K562 (cell line): Measurements from ENCODE around the gene ZBTB16. TPM values are rescaled to one million over a fixed set of nuclear protein-coding genes. Genes with fewer than 3 reads are reported as not detected.

Experiments used
- ATAC-seq: fragments of 200-7000 bp; cut with Tn5 transposase; 3 replicates; pipeline ENCODE4 v1.9.1; 2020; ENCODE audit warnings: moderate library complexity
- BruUV-seq: library from RNA; stranded (reverse); fragments of 400-500 nt; replicated peaks from 2 replicates; lab custom pipeline; 2021; lab: Mats Ljungman, UMichigan
- CTCF ChIA-PET: fragments of 300-600 bp; formaldehyde crosslinking; extraction: SDS; loops from one replicate; lab custom pipeline; 2021; ENCODE audit warnings: low intra/inter-chr PET ratio; lab: Yijun Ruan, JAX
- POLR2A ChIA-PET: fragments of 300-600, 350-650 bp; sonication (Branson Sonifier 250); formaldehyde crosslinking; extraction: SDS; loops from one replicate; lab custom pipeline; 2021; ENCODE audit warnings: antibody characterized with exemption, inconsistent platforms; lab: Yijun Ruan, JAX
- DNase-seq, 4 experiments: peaks; one replicate each; pipeline versions ENCODE4 v3.0.0 to v3.0.0-alpha.2; 2011 to 2018; ENCODE audit warnings: low spot score in 3 of 4, mixed read lengths in 3 of 4; ENCODE audit errors: extremely low read depth in 1 of 4
- FAIRE-seq: peaks from 2 replicates; lab custom pipeline; 2011; peaks lifted over from hg19 to GRCh38; lab: Jason Lieb, UNC
- H2AFZ ChIP-seq: 2 replicates; pipeline ENCODE4 v1.6.0; 2011; ENCODE audit warnings: low read depth, low read length, control low read depth, inconsistent platforms
- H3K27ac ChIP-seq: fragments of 200-600 bp; 3 replicates; pipeline ENCODE4 v1.8.0; 2011; ENCODE audit warnings: low read depth, mild to moderate bottlenecking, control low read depth, inconsistent platforms, low read length, moderate library complexity, mixed read lengths; ENCODE audit errors: extremely low read depth
- H3K27me3 ChIP-seq, 2 experiments: fragments of 300-600 bp in 1 of 2; 2 replicates in 1 of 2; 3 replicates in 1 of 2; pipeline versions ENCODE4 v1.6.0 to v1.8.0; 2011; ENCODE audit warnings: inconsistent platforms in 2 of 2, low read length in 2 of 2, mild to moderate bottlenecking in 1 of 2, mixed read lengths in 1 of 2, moderate library complexity in 1 of 2; ENCODE audit not compliant: control insufficient read depth in 2 of 2, insufficient read depth in 2 of 2
- H3K36me3 ChIP-seq: fragments of 300-600 bp; 3 replicates; pipeline ENCODE4 v1.8.0; 2011; ENCODE audit warnings: mild to moderate bottlenecking, low read length, inconsistent platforms; ENCODE audit not compliant: control insufficient read depth, insufficient read depth
- H3K4me1 ChIP-seq, 2 experiments: fragments of 200-600 bp in 1 of 2; replicated peaks in 1 of 2; 2 replicates in 1 of 2; 3 replicates in 1 of 2; pipeline versions ENCODE4 v1.5.1 to v1.8.0; 2011; ENCODE audit warnings: inconsistent platforms in 2 of 2, low read length in 2 of 2, mild to moderate bottlenecking in 1 of 2, mixed read lengths in 1 of 2, moderate library complexity in 1 of 2; ENCODE audit not compliant: control insufficient read depth in 2 of 2, insufficient read depth in 2 of 2
- H3K4me2 ChIP-seq: 2 replicates; pipeline ENCODE4 v1.6.1; 2011; ENCODE audit warnings: low read length, control low read depth, inconsistent platforms, mixed read lengths; ENCODE audit not compliant: insufficient read depth
- H3K4me3 ChIP-seq: fragments of 200-600 bp; sonication (generic), shearing (Covaris generic); 2 replicates; pipeline ENCODE4 v1.5.1; 2016; ENCODE audit warnings: control low read depth, inconsistent platforms
- H3K79me2 ChIP-seq: fragments of 200-600 bp; 3 replicates; pipeline ENCODE4 v1.8.0; 2011; ENCODE audit warnings: low read length, inconsistent platforms; ENCODE audit not compliant: control insufficient read depth, insufficient read depth
- H3K9ac ChIP-seq, 2 experiments: 2 replicates each; pipeline versions ENCODE4 v1.6.0 to v1.6.1; 2011; ENCODE audit warnings: low read depth in 2 of 2, low read length in 2 of 2, control low read depth in 1 of 2, inconsistent platforms in 1 of 2, mild to moderate bottlenecking in 1 of 2, mixed read lengths in 1 of 2; ENCODE audit not compliant: insufficient read depth in 1 of 2
- H3K9me1 ChIP-seq: one replicate; pipeline ENCODE4 v1.6.0; 2011; ENCODE audit warnings: inconsistent platforms, mild to moderate bottlenecking, low read length, moderate library complexity; ENCODE audit not compliant: control insufficient read depth, insufficient read depth
- H3K9me3 ChIP-seq: replicated peaks from 2 replicates; pipeline ENCODE4 v1.5.1; 2011; ENCODE audit warnings: low read depth, low read length, inconsistent platforms; ENCODE audit not compliant: control insufficient read depth, insufficient read depth
- H4K20me1 ChIP-seq: replicated peaks from 2 replicates; pipeline ENCODE4 v1.6.1; 2011; ENCODE audit warnings: low read length, inconsistent platforms, mixed read lengths; ENCODE audit not compliant: control insufficient read depth, insufficient read depth
- ARID4B ChIP-seq: sonication (generic); formaldehyde crosslinking; IDR thresholded peaks from 2 replicates; pipeline ENCODE4 v1.8.0; 2022; ENCODE audit warnings: mild to moderate bottlenecking, missing genetic modification reagents
- CHD2 ChIP-seq: IDR thresholded peaks from 2 replicates; pipeline ENCODE4 v1.6.1; 2011; ENCODE audit warnings: low read depth, low read length
- KDM4B ChIP-seq, 2 experiments: fragments of 450-650 bp in 1 of 2; sonication (generic) in 1 of 2; IDR thresholded peaks; 2 replicates each; pipeline ENCODE4 v1.6.1; 2016 to 2017; ENCODE audit warnings: borderline replicate concordance in 2 of 2, antibody characterized with exemption in 1 of 2, low read depth in 1 of 2, mild to moderate bottlenecking in 1 of 2
- MECOM ChIP-seq: fragments of 250-450 bp; sonication (Bioruptor Pico); IDR thresholded peaks from 2 replicates; pipeline ENCODE4 v1.8.0; 2022; ENCODE audit warnings: inconsistent platforms
- MIER1 ChIP-seq: fragments of 450-650 bp; IDR thresholded peaks from 2 replicates; pipeline ENCODE4 v1.6.1; 2016; ENCODE audit warnings: antibody characterized with exemption, mild to moderate bottlenecking, low read depth
- NFE2L1 ChIP-seq: fragments of 450-650 bp; IDR thresholded peaks from 2 replicates; pipeline ENCODE4 v1.6.1; 2016; ENCODE audit warnings: missing genetic modification characterization, low read depth, mild to moderate bottlenecking, missing compliant biosample characterization, moderate library complexity, borderline replicate concordance
- TFE3 ChIP-seq: fragments of 450-650 bp; formaldehyde crosslinking; IDR thresholded peaks from 2 replicates; pipeline ENCODE4 v1.4.0; 2020; ENCODE audit warnings: mild to moderate bottlenecking, mixed read lengths
- ZBTB33 ChIP-seq: sonication (generic); formaldehyde crosslinking; IDR thresholded peaks from 2 replicates; pipeline ENCODE4 v1.8.1; 2023; ENCODE audit warnings: mild to moderate bottlenecking, missing genetic modification reagents
- WGBS: fragments of 100-300 bp; shearing (Covaris generic); methylation state at CpG from one replicate; pipeline ENCODE4 v1.1.6; 2016; ENCODE audit warnings: low coverage, mixed read lengths; ENCODE audit not compliant: insufficient coverage; ENCODE audit errors: missing lambda C conversion rate; 5-methylcytosine and 5-hydroxymethylcytosine counted together
- in situ Hi-C: fragments of 300-500 bp; cut with MboI; formaldehyde crosslinking; loops from 4 replicates; pipeline ENCODE4 v1.15.0; 2018; ENCODE audit warnings: inconsistent platforms, mixed read lengths
- intact Hi-C: fragments of 100-400 bp; cut with micrococcal nuclease; formaldehyde crosslinking; loops from 2 replicates; pipeline ENCODE4 v1.14.2; 2022
- polyA plus RNA-seq, 8 experiments: library from polyadenylated mRNA; depleted of rRNA in 4 of 8; stranded (reverse) in 5 of 8; unstranded in 3 of 8; fragments of >200 nt; fragmentation: Nextera tagmentation in 2 of 8; fragmentation: Illumina TruSeq in 1 of 8; extraction: Ambion mirVana in 2 of 8; extraction: Trizol in 1 of 8; gene quantifications; 2 replicates each; pipeline versions ENCODE4 v1.2.1 to v1.2.3, GENCODE V29; 2011 to 2014; ENCODE audit warnings: inconsistent platforms in 1 of 8, missing spikeins in 1 of 8
- total RNA-seq, 7 experiments: library from RNA; depleted of rRNA in 6 of 7; stranded (reverse); fragments of >200 nt in 6 of 7; fragmentation: Illumina TruSeq in 2 of 7; extraction: Trizol in 2 of 7; gene quantifications; 2 replicates each; pipeline versions ENCODE4 v1.2.1 to v1.2.3, GENCODE V29; 2011 to 2021; ENCODE audit warnings: low replicate concordance in 1 of 7
- TF ChIP-seq, protein P1 (sequence below): fragments of 450-650 bp; IDR thresholded peaks from 2 replicates; pipeline ENCODE4 v1.6.1; 2018; ENCODE audit warnings: mild to moderate bottlenecking, low read depth; ENCODE audit not compliant: partially characterized antibody
- TF ChIP-seq, protein P2 (sequence below): IDR thresholded peaks from 2 replicates; pipeline ENCODE4 v1.6.1; 2016; ENCODE audit warnings: missing genetic modification characterization, missing compliant biosample characterization

ZBTB16 gene
- total and polyA plus RNA-seq, 9 of the 15 experiments (the other 6 are each of a cell fraction or from before 2014, with no cell fraction given) = 0.06 to 0.40 (median 0.24) TPM; not detected in 4

DNA sequence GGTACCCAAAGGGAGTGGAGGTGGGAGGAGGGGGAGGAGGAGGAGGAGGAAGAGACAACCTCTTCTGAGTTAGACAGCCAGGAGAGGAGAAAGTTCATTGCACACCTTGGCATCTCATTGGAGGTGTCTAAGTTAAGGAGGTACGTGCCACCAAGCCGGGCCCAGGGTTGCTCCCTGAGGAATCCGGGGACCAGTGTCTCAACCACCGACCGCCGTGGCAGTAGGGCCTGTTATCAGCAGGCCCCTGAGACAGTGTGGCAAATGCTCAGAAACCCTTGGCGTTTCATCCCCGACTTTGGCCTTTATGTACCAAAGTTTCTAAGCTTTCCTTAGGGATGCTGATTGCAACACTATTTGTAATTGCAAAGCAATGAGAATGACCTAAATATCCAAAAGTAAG is 141.7 kb downstream of the ZBTB16 start:
- no TSS peak for BruUV-seq
- ChIA-PET CTCF (interaction anchor here (1.0 to 1.1 kb wide), 2 partner anchors 60 to 62 kb away, joined by 3 read pairs; no protein-coding TSS in a partner anchor), POLR2A (no interaction called here)
- Histone ChIP-seq H2AFZ (no peak overlapping the region), H3K4me3 (no peak overlapping the region), H3K27me3 (no peaks in the 10 kb centered on the region), H3K4me2 (no peak overlapping the region), H3K27ac (no peak overlapping the region), H3K4me1 (peaks cover 7 to 9% of the 10 kb centered on the region in 2 experiments; a peak in 3 of 5 replicates), H3K79me2 (no peaks in the 10 kb centered on the region), H3K9me3 (no peaks in the 10 kb centered on the region), H3K9ac (no peak overlapping the region), H3K9me1 (no peaks in the 10 kb centered on the region), H3K36me3 (no peaks in the 10 kb centered on the region), H4K20me1 (no peaks in the 10 kb centered on the region)
- no peak for ATAC-seq
- WGBS = 70% methylated on average over 8 of the region's 8 CpGs
- intact Hi-C loops (no loop called here), in situ Hi-C loops (no loop called here)
- FAIRE-seq = no peak
- no peak for DNase-seq
- TF ChIP-seq MIER1 (no peak), CHD2 (no peak), ARID4B (CRISPR knock-in tag) (no peak), ZBTB33 (CRISPR knock-in tag) (no peak), NFE2L1 (tag) (no peak), TFE3 (CRISPR knock-in tag) (no peak), MECOM (CRISPR knock-in tag) (no peak), KDM4B (IDR thresholded peaks at IDR 0.05; ENCODE audit: borderline replicate concordance in 2 of 2, low read depth in 1 of 2) (no peak)
- TF ChIP-seq, protein P1, sequence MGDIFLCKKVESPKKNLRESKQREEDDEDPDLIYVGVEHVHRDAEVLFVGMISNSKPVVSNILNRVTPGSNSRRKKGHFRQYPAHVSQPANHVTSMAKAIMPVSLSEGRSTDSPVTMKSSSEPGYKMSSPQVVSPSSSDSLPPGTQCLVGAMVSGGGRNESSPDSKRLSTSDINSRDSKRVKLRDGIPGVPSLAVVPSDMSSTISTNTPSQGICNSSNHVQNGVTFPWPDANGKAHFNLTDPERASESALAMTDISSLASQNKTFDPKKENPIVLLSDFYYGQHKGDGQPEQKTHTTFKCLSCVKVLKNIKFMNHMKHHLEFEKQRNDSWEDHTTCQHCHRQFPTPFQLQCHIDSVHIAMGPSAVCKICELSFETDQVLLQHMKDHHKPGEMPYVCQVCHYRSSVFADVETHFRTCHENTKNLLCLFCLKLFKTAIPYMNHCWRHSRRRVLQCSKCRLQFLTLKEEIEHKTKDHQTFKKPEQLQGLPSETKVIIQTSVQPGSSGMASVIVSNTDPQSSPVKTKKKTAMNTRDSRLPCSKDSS = no peak
- TF ChIP-seq, protein P2, sequence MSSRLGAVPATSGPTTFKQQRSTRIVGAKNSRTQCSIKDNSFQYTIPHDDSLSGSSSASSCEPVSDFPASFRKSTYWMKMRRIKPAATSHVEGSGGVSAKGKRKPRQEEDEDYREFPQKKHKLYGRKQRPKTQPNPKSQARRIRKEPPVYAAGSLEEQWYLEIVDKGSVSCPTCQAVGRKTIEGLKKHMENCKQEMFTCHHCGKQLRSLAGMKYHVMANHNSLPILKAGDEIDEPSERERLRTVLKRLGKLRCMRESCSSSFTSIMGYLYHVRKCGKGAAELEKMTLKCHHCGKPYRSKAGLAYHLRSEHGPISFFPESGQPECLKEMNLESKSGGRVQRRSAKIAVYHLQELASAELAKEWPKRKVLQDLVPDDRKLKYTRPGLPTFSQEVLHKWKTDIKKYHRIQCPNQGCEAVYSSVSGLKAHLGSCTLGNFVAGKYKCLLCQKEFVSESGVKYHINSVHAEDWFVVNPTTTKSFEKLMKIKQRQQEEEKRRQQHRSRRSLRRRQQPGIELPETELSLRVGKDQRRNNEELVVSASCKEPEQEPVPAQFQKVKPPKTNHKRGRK (tag) = no peak
